ENCODE data around the gene SLC25A51.
"Not testable (repeated sequence)": the region's sequence is repeated elsewhere in the genome, so short reads cannot be mapped to it uniquely, and the experiment has no call there.

SLC25A51 gene

GRCh38 chr9:37919246-37919955 lies 15.5 kb upstream of the SLC25A51 start:
- DNase-seq, result no peak

GRCh38 chr9:37918665-37919170 lies 14.8 kb upstream of the SLC25A51 start:
- no peak for DNase-seq

GRCh38 chr9:37917801-37918664 lies 14.1 kb upstream of the SLC25A51 start:
- no peak for DNase-seq

- DNase-seq, result no peak
These were observed 13.4 kb upstream of the SLC25A51 start for GRCh38 chr9:37917313-37917731.

GRCh38 chr9:37916471-37917312 lies 12.8 kb upstream of the SLC25A51 start:
- DNase-seq, result no peak

- no peak for DNase-seq
These were observed 12.1 kb upstream of the SLC25A51 start for GRCh38 chr9:37915911-37916470.

- DNase-seq, result no peak
These were observed 10.9 kb upstream of the SLC25A51 start for GRCh38 chr9:37914701-37915358.

- no peak for DNase-seq
These were observed 10.2 kb upstream of the SLC25A51 start for GRCh38 chr9:37914154-37914551.

- DNase-seq, result peak; percentile 95
These were observed 9.7 kb upstream of the SLC25A51 start for GRCh38 chr9:37913480-37914153.

- DNase-seq, result no peak
These were observed 7.3 kb upstream of the SLC25A51 start for GRCh38 chr9:37911271-37911681.

- DNase-seq, result no peak
These were observed 6.3 kb upstream of the SLC25A51 start for GRCh38 chr9:37910271-37910670.

GRCh38 chr9:37909836-37910235 lies 5.9 kb upstream of the SLC25A51 start:
- DNase-seq, result not testable (repeated sequence)

GRCh38 chr9:37909326-37909725 lies 5.4 kb upstream of the SLC25A51 start:
- no peak for DNase-seq

- DNase-seq, result peak; percentile 17
These were observed 4.8 kb upstream of the SLC25A51 start for GRCh38 chr9:37908698-37909186.

GRCh38 chr9:37908283-37908682 lies 4.4 kb upstream of the SLC25A51 start:
- no peak for DNase-seq

- DNase-seq, result no peak
These were observed 2.6 kb upstream of the SLC25A51 start for GRCh38 chr9:37906312-37907239.

GRCh38 chr9:37905776-37906175 lies 1.8 kb upstream of the SLC25A51 start:
- DNase-seq, result no peak

GRCh38 chr9:37905131-37905505 lies 1.2 kb upstream of the SLC25A51 start:
- DNase-seq, result no peak

- DNase-seq, result no peak
These were observed 661 bp upstream of the SLC25A51 start for GRCh38 chr9:37904445-37905130.

All from OCI-M1 (cell line).